Epithelial cell of proximal tubule (primary cell): ENCODE measurements around the gene C11orf24. TPM values are rescaled to one million over a fixed set of nuclear protein-coding genes. Genes with fewer than 3 reads are reported as not detected.

Source experiments
- DNase-seq: peaks from one replicate; pipeline ENCODE4 v3.0.0-alpha.2; 2011; ENCODE audit warnings: low read depth
- H3K4me3 ChIP-seq: 2 replicates; pipeline ENCODE4 v1.5.1; 2011; ENCODE audit warnings: low read depth, mild to moderate bottlenecking, low read length
- CTCF ChIP-seq: conservative IDR thresholded peaks from 2 replicates; pipeline ENCODE4 v1.5.1; 2012; ENCODE audit warnings: low read depth, mild to moderate bottlenecking, low read length
- total RNA-seq: library from RNA; depleted of rRNA; stranded (reverse); fragments of >200 nt; gene quantifications from 2 replicates; pipeline ENCODE4 v1.2.3, GENCODE V29; 2015

Gene C11orf24
- 46.4 and 77.3 TPM in 2 replicates for total RNA-seq

- peak within 1 kb of the TSS; percentile 88 for H3K4me3 ChIP-seq
- DNase-seq, result no peak
- no peak for TF ChIP-seq CTCF
Observed at GRCh38 chr11:68271781-68272608, at the start of gene C11orf24. C11orf24 (minus strand) TSS chr11:68271973; CDS start chr11:68263767, 8,206 bp downstream.

GRCh38 chr11:68317147-68317785 lies 45.5 kb upstream of the C11orf24 start:
- H3K4me3 ChIP-seq, result no peak overlapping the region
- no peak for TF ChIP-seq CTCF
- DNase-seq, result no peak

- DNase-seq, result no peak
- no peak for TF ChIP-seq CTCF
- H3K4me3 ChIP-seq, result peak overlapping the region; percentile 67
Observed at GRCh38 chr11:68315171-68315920, 43.6 kb upstream of the C11orf24 start.

GRCh38 chr11:68314203-68315170 lies 42.7 kb upstream of the C11orf24 start:
- TF ChIP-seq CTCF, result no peak
- DNase-seq, result no peak
- peak overlapping the region; percentile 67 for H3K4me3 ChIP-seq

GRCh38 chr11:68313574-68314202 lies 41.9 kb upstream of the C11orf24 start:
- no peak for DNase-seq
- TF ChIP-seq CTCF, result no peak
- peak overlapping the region; percentile 67 for H3K4me3 ChIP-seq
